BLaER1 treated with 17β-estradiol and CSF1 and Interleukin-3, amounts not matched to agents 10 nM and 100 nM (cell line): Measurements from ENCODE around the gene F5.
"Not testable (repeated sequence)": the region's sequence is repeated elsewhere in the genome, so short reads cannot be mapped to it uniquely, and the experiment has no call there.

Experiments used
- H3K27ac ChIP-seq, 11 experiments: shearing (Covaris generic); formaldehyde crosslinking; 2 replicates each; pipeline ENCODE4 v1.8.1; 2022
- H3K27me3 ChIP-seq, 11 experiments: shearing (Covaris generic); formaldehyde crosslinking; 2 replicates each; pipeline ENCODE4 v1.8.1; 2022
- H3K36me3 ChIP-seq, 11 experiments: shearing (Covaris generic); formaldehyde crosslinking; 2 replicates each; pipeline ENCODE4 v1.8.1; 2022
- H3K4me1 ChIP-seq, 10 experiments: shearing (Covaris generic); formaldehyde crosslinking; 2 replicates each; pipeline ENCODE4 v1.8.1; 2022
- H3K4me2 ChIP-seq, 11 experiments: shearing (Covaris generic); formaldehyde crosslinking; 2 replicates each; pipeline ENCODE4 v1.8.1; 2022
- H3K4me3 ChIP-seq, 10 experiments: shearing (Covaris generic); formaldehyde crosslinking; 2 replicates each; pipeline ENCODE4 v1.8.1; 2022
- H3K9ac ChIP-seq, 11 experiments: shearing (Covaris generic); formaldehyde crosslinking; 2 replicates each; pipeline ENCODE4 v1.8.1; 2022
- H3K9me3 ChIP-seq, 11 experiments: shearing (Covaris generic); formaldehyde crosslinking; replicated peaks in 1 of 11; 2 replicates each; pipeline ENCODE4 v1.8.1; 2022
- H4K20me1 ChIP-seq, 11 experiments: shearing (Covaris generic); formaldehyde crosslinking; 2 replicates each; pipeline ENCODE4 v1.8.1; 2022
- Cebpa-rat ChIP-seq, 11 experiments: shearing (Covaris generic); IDR thresholded peaks; 2 replicates each; pipeline ENCODE4 v1.8.1; 2022

F5 gene

GRCh38 chr1:169509354-169509753 lies 76.9 kb downstream of the F5 start:
- H4K20me1 ChIP-seq, result no peaks in the 10 kb centered on the region
- TF ChIP-seq Cebpa-rat (IDR thresholded peaks at IDR 0.05), result no peak
- H3K9me3 ChIP-seq, result no peaks in the 10 kb centered on the region
- H3K9ac ChIP-seq, result no peak overlapping the region
- H3K4me2 ChIP-seq, result peak overlapping the region in 3 of 11 experiments; percentile 57 to 68 (median 64); a peak in 5 of 22 replicates
- peaks cover 13 to 52% (median 45%) of the 10 kb centered on the region in 10 experiments; a peak in 18 of 20 replicates for H3K4me1 ChIP-seq
- no peak overlapping the region for H3K4me3 ChIP-seq
- H3K27ac ChIP-seq, result 0 out of 22 replicates have a peak overlapping the region, but pooled peaks of 1 of the 11 experiments have one; percentile 29
- no peaks in the 10 kb centered on the region for H3K27me3 ChIP-seq
- no peaks in the 10 kb centered on the region for H3K36me3 ChIP-seq

GRCh38 chr1:169508432-169509338 lies 77.6 kb downstream of the F5 start:
- H3K4me3 ChIP-seq, result peak overlapping the region in 1 of 10 experiments; percentile 15; a peak in 2 of 20 replicates
- H3K27me3 ChIP-seq, result no peaks in the 10 kb centered on the region
- peaks cover 13 to 46% (median 39%) of the 10 kb centered on the region in 10 experiments; a peak in 18 of 20 replicates for H3K4me1 ChIP-seq
- no peak overlapping the region for H3K9ac ChIP-seq
- peak overlapping the region; percentile 13 to 70 (median 51) for H3K4me2 ChIP-seq
- TF ChIP-seq Cebpa-rat (IDR thresholded peaks at IDR 0.05), result no peak
- H4K20me1 ChIP-seq, result no peaks in the 10 kb centered on the region
- peak overlapping the region in 7 of 11 experiments; percentile 6 to 44 (median 29); a peak in 9 of 22 replicates for H3K27ac ChIP-seq
- no peaks in the 10 kb centered on the region for H3K9me3 ChIP-seq
- no peaks in the 10 kb centered on the region for H3K36me3 ChIP-seq

GRCh38 chr1:169507413-169507812 lies 78.9 kb downstream of the F5 start:
- Histone ChIP-seq H3K27ac (no peak overlapping the region), H3K27me3 (no peaks in the 10 kb centered on the region), H4K20me1 (no peaks in the 10 kb centered on the region), H3K36me3 (no peaks in the 10 kb centered on the region), H3K4me3 (no peak overlapping the region), H3K9me3 (peaks cover 0 to 3% (median 0%) of the 10 kb centered on the region in 11 experiments; a peak in 5 of 22 replicates), H3K9ac (no peak overlapping the region), H3K4me1 (peaks cover 6 to 33% (median 26%) of the 10 kb centered on the region in 10 experiments; a peak in 17 of 20 replicates), H3K4me2 (no peak overlapping the region)
- no peak for TF ChIP-seq Cebpa-rat (IDR thresholded peaks at IDR 0.05)

- not testable (repeated sequence) for H3K27ac ChIP-seq, H4K20me1 ChIP-seq, H3K27me3 ChIP-seq, H3K9me3 ChIP-seq, H3K4me2 ChIP-seq, H3K9ac ChIP-seq, H3K36me3 ChIP-seq, H3K4me3 ChIP-seq
- H3K4me1 ChIP-seq, result peaks cover 5 to 12% (median 6%) of the 10 kb centered on the region in 10 experiments; a peak in 17 of 20 replicates
Observed at GRCh38 chr1:169503601-169504000, 82.7 kb downstream of the F5 start.

- Histone ChIP-seq H3K4me3 (no peak overlapping the region), H3K9me3 (peaks cover 0 to 9% (median 6%) of the 10 kb centered on the region in 11 experiments; a peak in 9 of 22 replicates), H3K27ac (no peak overlapping the region), H3K27me3 (no peaks in the 10 kb centered on the region), H3K4me2 (no peak overlapping the region), H4K20me1 (no peaks in the 10 kb centered on the region), H3K36me3 (no peaks in the 10 kb centered on the region), H3K9ac (no peak overlapping the region), H3K4me1 (peaks cover 0 to 4% (median 0%) of the 10 kb centered on the region in 10 experiments; a peak in 1 of 20 replicates)
- TF ChIP-seq Cebpa-rat (IDR thresholded peaks at IDR 0.05), result no peak
Observed at GRCh38 chr1:169499807-169500206, 86.5 kb downstream of the F5 start.

GRCh38 chr1:169497317-169497716 lies 89.0 kb downstream of the F5 start:
- Histone ChIP-seq H3K9ac (no peak overlapping the region), H3K9me3 (peaks cover 0 to 9% (median 4%) of the 10 kb centered on the region in 11 experiments; a peak in 9 of 22 replicates), H4K20me1 (no peaks in the 10 kb centered on the region), H3K4me2 (no peak overlapping the region), H3K36me3 (no peaks in the 10 kb centered on the region), H3K4me3 (no peak overlapping the region), H3K27me3 (no peaks in the 10 kb centered on the region), H3K27ac (no peak overlapping the region), H3K4me1 (peaks cover 0 to 4% (median 0%) of the 10 kb centered on the region in 10 experiments; a peak in 1 of 20 replicates)
- TF ChIP-seq Cebpa-rat (IDR thresholded peaks at IDR 0.05), result no peak

- TF ChIP-seq Cebpa-rat (IDR thresholded peaks at IDR 0.05), result no peak
- H3K27ac ChIP-seq, result no peak overlapping the region
Observed at GRCh38 chr1:169495916-169496315, 90.4 kb downstream of the F5 start.

GRCh38 chr1:169495046-169495775 lies 91.1 kb downstream of the F5 start:
- Histone ChIP-seq H3K4me1 (peaks cover 0 to 4% (median 0%) of the 10 kb centered on the region in 10 experiments; a peak in 2 of 20 replicates), H3K27me3 (no peaks in the 10 kb centered on the region)
- TF ChIP-seq Cebpa-rat (IDR thresholded peaks at IDR 0.05), result no peak

More at GRCh38 chr1:169495916-169496315, 90.4 kb downstream of the F5 start:
- Histone ChIP-seq H3K27me3 (no peaks in the 10 kb centered on the region), H3K9me3 (peaks cover 0 to 9% (median 0%) of the 10 kb centered on the region in 11 experiments; a peak in 3 of 22 replicates), H3K4me3 (no peak overlapping the region), H3K36me3 (no peaks in the 10 kb centered on the region), H3K9ac (no peak overlapping the region), H3K4me1 (peaks cover 0 to 4% (median 0%) of the 10 kb centered on the region in 10 experiments; a peak in 2 of 20 replicates), H3K4me2 (no peak overlapping the region), H4K20me1 (no peaks in the 10 kb centered on the region)

GRCh38 chr1:169494343-169494742 lies 91.9 kb downstream of the F5 start:
- H3K27ac ChIP-seq, result no peak overlapping the region
- no peak overlapping the region for H3K4me3 ChIP-seq
- no peaks in the 10 kb centered on the region for H3K36me3 ChIP-seq
- H3K4me2 ChIP-seq, result no peak overlapping the region
- H4K20me1 ChIP-seq, result no peaks in the 10 kb centered on the region
- H3K9me3 ChIP-seq, result peaks cover 0 to 9% (median 0%) of the 10 kb centered on the region in 11 experiments; a peak in 3 of 22 replicates
- H3K4me1 ChIP-seq, result no peaks in the 10 kb centered on the region; a peak in 1 of 20 replicates
- H3K27me3 ChIP-seq, result no peaks in the 10 kb centered on the region
- no peak overlapping the region for H3K9ac ChIP-seq
- TF ChIP-seq Cebpa-rat (IDR thresholded peaks at IDR 0.05), result no peak

More at GRCh38 chr1:169495046-169495775, 91.1 kb downstream of the F5 start:
- no peak overlapping the region for H3K27ac ChIP-seq
- no peaks in the 10 kb centered on the region for H3K36me3 ChIP-seq
- no peaks in the 10 kb centered on the region for H4K20me1 ChIP-seq
- H3K9me3 ChIP-seq, result peaks cover 0 to 9% (median 0%) of the 10 kb centered on the region in 11 experiments; a peak in 3 of 22 replicates
- no peak overlapping the region for H3K4me2 ChIP-seq
- H3K4me3 ChIP-seq, result no peak overlapping the region
- H3K9ac ChIP-seq, result no peak overlapping the region
